Esophagus squamous epithelium (tissue), 5 donors: ENCODE data around the gene ICAM1. TPM values are rescaled to one million over a fixed set of nuclear protein-coding genes. Genes with fewer than 3 reads are reported as not detected.

Experiments used
- DNase-seq: peaks from one replicate; lab custom pipeline; 2025; lab: John Stamatoyannopoulos, UW
- H3K27ac ChIP-seq, 4 donors: fragments of 200-600 bp; sonication (generic); one replicate each; pipeline ENCODE4 v1.5.1; 2016 to 2019; ENCODE audit warnings: mild to moderate bottlenecking in 1 of 4
- H3K27me3 ChIP-seq, 4 donors: fragments of 200-600 bp; sonication (generic); 1 replicate in 3 of 4; 2 replicates in 1 of 4; pipeline versions ENCODE4 v1.5.1 to v1.6.0; 2017 to 2021; ENCODE audit warnings: antibody characterized with exemption in 1 of 4
- H3K36me3 ChIP-seq, 3 donors: fragments of 200-600 bp; sonication (generic); one replicate each; pipeline ENCODE4 v1.5.1; 2016 to 2019
- H3K4me1 ChIP-seq, 3 donors: fragments of 200-600 bp; sonication (generic); one replicate each; pipeline ENCODE4 v1.5.1; 2017 to 2019
- H3K4me3 ChIP-seq, 4 donors: fragments of 200-600 bp; sonication (generic); 1 replicate in 3 of 4; 2 replicates in 1 of 4; pipeline ENCODE4 v1.5.1; 2016 to 2019; ENCODE audit warnings: mild to moderate bottlenecking in 2 of 4, moderate library complexity in 1 of 4
- H3K9me3 ChIP-seq, 3 donors: fragments of 200-600 bp; sonication (generic); one replicate each; pipeline ENCODE4 v1.5.1; 2016 to 2019
- CTCF ChIP-seq, 6 experiments: fragments of 450-650 bp in 4 of 6; fragments of 200-600 bp in 2 of 6; sonication (generic) in 2 of 6; IDR thresholded peaks; one replicate each; pipeline ENCODE4 v1.5.1; 2016 to 2019; ENCODE audit warnings: antibody characterized with exemption in 6 of 6, mild to moderate bottlenecking in 4 of 6, moderate library complexity in 4 of 6
- POLR2A ChIP-seq, 4 donors: fragments of 450-650 bp; IDR thresholded peaks; one replicate each; pipeline ENCODE4 v1.6.1; 2017; ENCODE audit warnings: antibody characterized with exemption in 4 of 4, mild to moderate bottlenecking in 4 of 4, moderate library complexity in 3 of 4
- WGBS, 2 donors: methylation state at CpG; one replicate each; pipeline ENCODE4 v1.1.5; 2018; 5-methylcytosine and 5-hydroxymethylcytosine counted together
- intact Hi-C: fragments of 100-400 bp; cut with DNase I; formaldehyde crosslinking; loops from one replicate; pipeline ENCODE4 v1.15.0; 2022
- total RNA-seq, 4 donors: library from RNA; depleted of rRNA; stranded (reverse); fragments of >200 nt; gene quantifications; one replicate each; pipeline ENCODE4 v1.1.0, GENCODE V29; 2016
- donor health status: DM: yes; HTN: yes; CAD: no.

Gene ICAM1
- total RNA-seq, 4 donors from 2014 or later, result 5.4 to 26.4 (median 7.7) TPM

GRCh38 chr19:10305139-10305806 is 34.4 kb downstream of the ICAM1 start:
- intact Hi-C loops, result no loop called here

GRCh38 chr19:10306327-10306726 is 35.4 kb downstream of the ICAM1 start:
- intact Hi-C loops, result no loop called here
- no peaks in the 10 kb centered on the region for H3K9me3 ChIP-seq
- H3K4me3 ChIP-seq, result no peak overlapping the region
- no peak for DNase-seq
- peaks cover 0 to 18% (median 4%) of the 10 kb centered on the region in 3 donors for H3K36me3 ChIP-seq
- no peak overlapping the region for H3K27ac ChIP-seq
- H3K27me3 ChIP-seq, result no peaks in the 10 kb centered on the region
- TF ChIP-seq POLR2A (IDR thresholded peaks at IDR 0.05) (no peak), CTCF (IDR thresholded peaks at IDR 0.05) (no peak)
- H3K4me1 ChIP-seq, result no peaks in the 10 kb centered on the region
- 83 to 93% methylated on average over 5 of the region's 5 CpGs for WGBS, 2 donors

More at GRCh38 chr19:10305139-10305806, 34.4 kb downstream of the ICAM1 start:
- Histone ChIP-seq H3K27ac (peak overlapping the region in 1 of 4 donors; percentile 49), H3K4me3 (no peak overlapping the region), H3K36me3 (peaks cover 0 to 10% (median 3%) of the 10 kb centered on the region in 3 donors), H3K27me3 (peaks cover 0 to 10% (median 0%) of the 10 kb centered on the region in 4 donors), H3K4me1 (no peaks in the 10 kb centered on the region), H3K9me3 (no peaks in the 10 kb centered on the region)
- WGBS, 2 donors, result 66 to 79% methylated on average over 7 to 10 of the region's 17 CpGs
- no peak for DNase-seq
- TF ChIP-seq POLR2A (IDR thresholded peaks at IDR 0.05), result no peak
- TF ChIP-seq CTCF (IDR thresholded peaks at IDR 0.05), result no peak

GRCh38 chr19:10309423-10309822 is 38.5 kb downstream of the ICAM1 start, which contains the start of gene ZGLP1:
Gene ZGLP1, minus strand, starts transcription at chr19:10309815.
- Histone ChIP-seq H3K27me3 (no peaks in the 10 kb centered on the region), H3K4me1 (peaks cover 0 to 1% (median 0%) of the 10 kb centered on the region in 3 donors), H3K4me3 (no peak within 1 kb of the TSS), H3K36me3 (peaks cover 0 to 18% (median 4%) of the 10 kb centered on the region in 3 donors), H3K9me3 (no peaks in the 10 kb centered on the region), H3K27ac (no peak within 1 kb of the TSS)
- TF ChIP-seq POLR2A (IDR thresholded peaks at IDR 0.05) (no peak), CTCF (IDR thresholded peaks at IDR 0.05) (no peak)
- DNase-seq, result no peak
- 83 to 92% methylated on average over 8 to 12 of the region's 24 CpGs for WGBS, 2 donors
- intact Hi-C loops, result no loop called here

GRCh38 chr19:10315335-10316214 is 44.7 kb downstream of the ICAM1 start, which contains the start of gene FDX2:
Gene FDX2, minus strand, starts transcription at chr19:10316015. Its CDS starts 19 bp downstream, at chr19:10315996.
- peak within 1 kb of the TSS; percentile 66 to 92 (median 84) for H3K4me3 ChIP-seq
- DNase-seq, result no peak
- H3K27me3 ChIP-seq, result no peaks in the 10 kb centered on the region
- 1 to 4% methylated on average over 17 to 37 of the region's 55 CpGs for WGBS, 2 donors
- peaks cover 11 to 47% (median 17%) of the 10 kb centered on the region in 3 donors for H3K36me3 ChIP-seq
- no peaks in the 10 kb centered on the region for H3K9me3 ChIP-seq
- peak in 1 of 6 experiments; percentile 26 for TF ChIP-seq CTCF (IDR thresholded peaks at IDR 0.05)
- no peak for TF ChIP-seq POLR2A (IDR thresholded peaks at IDR 0.05)
- H3K27ac ChIP-seq, result peak within 1 kb of the TSS; percentile 62 to 80 (median 74)
- peaks cover 6 to 20% (median 13%) of the 10 kb centered on the region in 3 donors for H3K4me1 ChIP-seq
- intact Hi-C loops, result no loop called here
